GM15510 (cell line): ENCODE data around the gene KRTAP24-1.

ENCODE experiments used
- POLR2A ChIP-seq: IDR thresholded peaks from 3 replicates; pipeline ENCODE4 v1.6.1; 2011; ENCODE audit warnings: borderline replicate concordance; ENCODE audit not compliant: insufficient read length; ENCODE audit errors: extremely low read depth

KRTAP24-1 gene

DNA sequence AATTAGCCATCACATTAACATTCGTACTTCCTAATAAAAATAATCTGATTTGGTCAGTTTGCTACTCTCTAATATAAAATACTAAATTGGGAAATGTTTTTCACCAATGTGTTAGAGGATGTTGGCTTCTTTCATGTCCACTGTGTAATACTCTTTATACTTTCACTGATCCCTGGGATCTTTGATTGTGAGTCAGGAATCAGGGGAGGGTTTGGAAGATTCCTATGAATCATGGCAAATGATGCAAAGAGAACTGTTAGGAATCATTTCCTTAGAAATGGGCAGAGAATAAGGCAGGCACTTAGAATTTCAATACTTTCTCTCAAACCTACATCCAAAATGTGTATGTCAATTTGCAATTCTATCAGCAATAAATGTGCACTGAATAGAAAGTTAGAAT is 31.0 kb downstream of the KRTAP24-1 start:
- no peak for TF ChIP-seq POLR2A

DNA sequence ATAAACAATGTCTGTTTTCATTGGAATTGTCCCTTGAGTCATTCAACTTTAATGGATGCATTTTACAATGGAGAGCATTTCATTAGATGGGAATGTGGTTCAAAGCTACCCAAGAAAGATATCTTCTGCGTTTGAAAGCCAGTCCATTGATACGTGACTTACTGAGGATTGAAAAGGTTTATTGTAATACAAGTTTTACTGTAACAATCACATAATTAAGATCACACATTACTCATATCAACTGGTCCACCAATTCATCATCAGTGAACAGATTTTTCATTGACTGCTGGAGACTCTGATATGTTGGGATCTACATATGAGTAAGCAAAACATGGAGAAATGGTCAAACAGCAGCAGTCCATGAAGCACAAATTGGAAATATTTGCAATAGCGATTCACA is 32.8 kb downstream of the KRTAP24-1 start:
- no peak for TF ChIP-seq POLR2A

DNA sequence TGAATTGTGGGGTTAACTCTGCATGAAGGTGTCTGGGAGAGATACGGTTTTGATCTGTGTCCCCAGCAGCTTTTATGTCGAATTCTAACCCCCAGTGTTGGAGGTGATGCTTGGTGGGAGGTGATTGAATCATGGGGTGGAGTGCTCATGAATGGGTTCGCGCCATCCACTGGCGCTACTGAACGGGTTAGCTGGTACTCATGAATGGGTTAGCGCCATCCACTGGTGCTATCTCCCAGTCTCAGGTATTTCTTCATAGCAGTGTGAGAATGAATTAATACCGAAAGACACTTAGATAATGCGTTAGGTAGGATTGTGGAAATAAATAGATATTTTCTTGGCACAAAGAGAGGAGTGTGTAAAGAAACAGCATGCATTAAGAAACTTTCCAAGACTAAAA is 33.9 kb downstream of the KRTAP24-1 start:
- no peak for TF ChIP-seq POLR2A

DNA sequence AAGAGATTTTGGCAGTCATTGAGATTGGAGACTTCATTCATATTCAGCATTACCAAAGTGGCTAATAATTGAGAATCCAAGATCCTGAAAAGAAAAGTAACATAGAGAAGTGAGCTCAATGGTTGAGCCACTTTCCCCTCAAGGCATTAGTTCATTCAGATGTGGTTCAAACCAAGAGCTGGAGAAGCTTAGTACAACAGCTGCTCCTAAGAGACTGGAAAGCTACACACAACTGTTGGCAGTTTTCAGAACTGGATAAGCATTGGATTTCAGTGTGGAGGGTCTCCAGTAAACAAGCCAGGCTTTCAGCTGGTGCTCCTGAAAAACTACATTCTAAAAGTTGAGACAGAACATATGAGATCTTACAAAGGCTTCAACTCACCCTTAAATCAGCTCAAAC is 37.7 kb downstream of the KRTAP24-1 start:
- no peak for TF ChIP-seq POLR2A

DNA sequence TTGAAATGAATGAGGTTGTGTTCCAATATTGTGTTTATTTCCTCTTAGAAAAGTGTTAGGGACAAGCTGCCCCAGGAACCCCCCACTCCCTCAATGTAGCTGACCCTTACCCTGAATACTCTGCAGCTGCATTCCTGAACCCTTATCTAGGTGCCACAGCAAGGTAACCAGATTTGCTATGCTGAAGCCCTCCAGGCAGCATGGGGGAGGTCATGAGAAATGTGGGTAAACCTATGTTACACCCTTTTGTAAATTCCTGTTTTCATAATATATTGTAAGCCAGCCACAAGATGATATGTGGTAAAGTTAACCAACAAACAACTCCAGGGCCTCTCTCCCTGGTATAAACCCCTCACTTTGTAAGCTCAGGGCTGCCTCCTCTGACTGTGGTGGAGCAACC is 39.1 kb downstream of the KRTAP24-1 start:
- no peak for TF ChIP-seq POLR2A

DNA sequence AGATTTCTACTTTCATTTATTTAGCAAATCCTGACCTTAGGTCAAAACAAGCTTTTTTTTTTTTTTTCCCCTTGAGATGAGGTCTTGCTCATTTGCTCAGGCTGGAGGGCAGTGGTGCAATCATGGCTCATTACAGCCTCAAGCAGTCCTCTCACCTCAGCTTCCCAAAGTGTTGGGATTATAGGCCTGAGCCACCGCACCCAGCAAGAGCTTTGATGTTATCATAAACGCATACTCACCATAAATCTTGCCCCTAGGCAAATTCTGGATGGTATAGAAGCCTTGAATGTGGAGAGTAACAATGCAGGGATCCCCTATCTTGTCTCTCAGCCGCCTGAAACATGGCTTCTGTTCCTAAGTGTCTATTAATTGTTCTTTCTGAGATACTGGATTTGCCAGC is 42.1 kb downstream of the KRTAP24-1 start:
- no peak for TF ChIP-seq POLR2A

DNA sequence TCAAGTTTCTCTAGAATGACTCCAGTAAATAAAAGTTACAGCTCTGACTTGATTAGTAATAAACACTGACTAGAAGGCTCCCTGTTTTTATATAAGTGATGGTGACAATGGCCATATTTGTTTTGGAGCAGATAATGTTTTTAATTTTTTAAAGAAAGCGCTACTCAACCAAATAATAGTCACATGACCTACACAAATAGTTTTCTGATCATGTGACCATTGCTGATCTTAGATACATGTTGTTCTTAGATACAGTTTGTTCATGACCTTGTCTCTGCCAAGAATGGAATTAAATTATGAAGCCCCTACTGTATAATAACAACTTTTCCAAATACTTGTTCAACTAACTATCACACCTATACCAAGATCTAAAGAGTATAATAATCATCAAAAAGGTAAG is 44.6 kb downstream of the KRTAP24-1 start:
- TF ChIP-seq POLR2A: no peak

DNA sequence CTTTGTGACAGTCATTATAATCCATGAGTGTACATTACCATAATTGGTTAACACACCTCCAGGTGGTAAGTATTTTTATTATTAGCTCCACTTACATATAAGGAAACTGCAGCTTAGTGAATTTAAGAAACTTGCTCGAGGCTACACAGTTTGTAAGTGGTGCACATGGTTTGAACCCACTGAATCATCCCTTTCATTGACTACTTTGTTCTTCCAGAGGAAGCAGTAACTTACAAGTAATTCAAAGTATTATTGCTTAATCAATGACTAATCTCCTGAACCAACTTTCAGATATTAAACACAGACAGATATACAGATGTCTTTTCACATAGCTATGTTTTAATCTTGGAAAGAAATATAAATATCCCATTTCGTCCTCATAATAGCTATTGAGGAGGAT is 48.1 kb downstream of the KRTAP24-1 start:
- no peak for TF ChIP-seq POLR2A

DNA sequence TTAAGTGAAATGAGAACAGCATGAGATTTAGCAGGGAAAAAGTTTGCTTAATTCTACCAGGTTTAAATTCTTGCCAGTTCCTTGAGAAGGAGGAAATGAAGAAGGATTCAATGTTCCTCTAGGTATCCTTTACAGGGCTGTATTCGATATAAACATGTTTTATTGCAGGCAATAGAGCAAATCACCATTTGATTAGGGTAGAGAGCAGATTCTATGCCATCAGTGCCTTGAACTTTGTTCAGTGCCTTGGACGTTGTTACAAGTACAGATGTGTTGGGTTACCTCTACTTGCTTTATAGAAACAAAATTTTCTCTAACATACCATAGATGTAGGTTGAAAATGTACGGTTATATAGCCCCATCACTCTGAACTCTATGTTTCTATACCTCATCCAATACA is 48.7 kb downstream of the KRTAP24-1 start:
- no peak for TF ChIP-seq POLR2A

DNA sequence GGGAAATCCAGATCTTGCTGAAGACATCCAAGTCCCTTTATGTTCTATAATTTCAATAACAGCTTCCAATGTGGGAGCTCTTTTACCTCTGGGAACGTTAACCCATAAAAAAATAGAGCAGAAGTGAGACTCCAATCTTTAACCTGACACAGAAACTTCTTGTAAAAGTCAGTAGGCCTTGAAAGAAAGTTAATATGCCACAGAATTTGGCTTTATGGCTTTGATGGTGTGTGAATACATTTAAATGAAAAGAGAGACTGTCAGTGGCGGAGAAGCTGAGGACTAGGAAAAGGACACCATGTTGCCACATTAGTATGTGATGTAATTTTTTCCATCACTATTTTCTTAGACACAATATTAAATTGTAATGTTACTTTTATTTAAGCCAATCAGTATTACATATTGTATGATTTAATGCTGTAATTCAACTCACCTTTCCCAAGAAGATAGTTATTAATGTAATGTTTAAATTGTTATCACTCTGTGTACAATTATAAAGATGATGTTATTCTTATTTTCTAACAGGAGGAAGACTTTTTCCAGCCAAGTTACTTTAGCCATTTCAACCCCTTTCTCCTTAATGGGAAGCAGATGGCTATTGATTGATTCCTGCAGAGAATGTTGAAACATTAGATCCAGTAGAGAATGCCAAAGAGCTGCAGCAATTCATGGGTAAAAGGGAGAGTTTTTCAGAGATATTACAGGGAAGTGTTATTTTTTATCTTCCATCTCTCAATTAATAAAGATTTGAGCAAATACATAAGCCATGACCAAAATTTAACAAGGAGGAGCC is 49.3 kb downstream of the KRTAP24-1 start:
- TF ChIP-seq POLR2A: no peak

DNA sequence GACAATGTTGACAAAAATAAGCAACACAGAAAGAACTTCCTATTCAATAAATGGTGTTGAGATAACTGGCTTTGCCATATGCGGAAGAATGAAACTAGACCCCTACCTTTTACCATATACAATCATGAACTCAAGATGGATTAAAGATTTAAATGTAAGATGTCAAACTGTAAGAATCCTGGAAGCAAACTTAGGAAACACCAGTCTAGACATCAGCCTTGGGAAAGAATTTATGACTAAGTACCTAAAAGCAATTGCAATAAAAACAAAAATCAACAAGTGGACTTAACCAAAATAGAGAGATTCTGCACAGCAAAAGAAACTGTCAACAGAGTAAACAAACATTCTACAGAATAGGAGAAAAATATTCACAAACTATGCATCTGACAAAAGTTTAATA is 50.7 kb downstream of the KRTAP24-1 start:
- no peak for TF ChIP-seq POLR2A
